ENCODE measurements around the gene PSTPIP2. TPM values are rescaled to one million over a fixed set of nuclear protein-coding genes. Genes with fewer than 3 reads are reported as not detected.
"Not testable (repeated sequence)": the region's sequence is repeated elsewhere in the genome, so short reads cannot be mapped to it uniquely, and the experiment has no call there.

Gene PSTPIP2
- total and polyA plus RNA-seq, 2 of the 8 experiments (the other 6 are each of a cell fraction or from before 2014, with no cell fraction given): 1.8 to 2.4 TPM

- no peak for TF ChIP-seq FOSL1 (IDR thresholded peaks at IDR 0.05; ENCODE audit: insufficient read depth, low read depth, low read length)
- no peak for TF ChIP-seq EGR1 (IDR thresholded peaks at IDR 0.05; ENCODE audit: borderline replicate concordance, low read depth, low read length)
Observed at GRCh38 chr18:45993438-45993837, 78.6 kb downstream of the PSTPIP2 start (continued).

- H3K4me2 ChIP-seq (ENCODE audit: insufficient read depth in 1 of 2, low read depth in 2 of 2, low read length in 2 of 2); H3K79me2 ChIP-seq (ENCODE audit: control insufficient read depth in 1 of 2, insufficient read depth in 2 of 2, low read length in 2 of 2); DNase-seq (ENCODE audit: low read depth in 1 of 2, low spot score in 2 of 2); H2BK5ac ChIP-seq (ENCODE audit: low read depth, low read length); H2BK15ac ChIP-seq (ENCODE audit: low read length); H4K5ac ChIP-seq (ENCODE audit: insufficient read length, low read depth, low read length); H3K23ac ChIP-seq (ENCODE audit: insufficient read length); H3K4me3 ChIP-seq (ENCODE audit: extremely low read depth in 1 of 4, insufficient read depth in 2 of 4, low read depth in 3 of 4, low read length in 4 of 4); H3K18ac ChIP-seq (ENCODE audit: extremely low read depth, low read length); H3K27ac ChIP-seq (ENCODE audit: low read depth, low read length); H2BK20ac ChIP-seq (ENCODE audit: low read length); H3K9ac ChIP-seq (replicated peaks in 1 of 4; ENCODE audit: extremely low read depth in 1 of 4, low read depth in 3 of 4, low read length in 3 of 4); H2BK120ac ChIP-seq (replicated peaks; ENCODE audit: low read depth, low read length); H4K8ac ChIP-seq (ENCODE audit: extremely low read depth, insufficient read depth, low read length); H3K79me1 ChIP-seq (ENCODE audit: low read depth, low read length); H4K91ac ChIP-seq (replicated peaks; ENCODE audit: insufficient read length, low read length); H3K4ac ChIP-seq (replicated peaks; ENCODE audit: insufficient read length, low read depth, low read length); H3K36me3 ChIP-seq (ENCODE audit: control insufficient read depth in 2 of 4, insufficient read depth in 4 of 4, low read length in 3 of 4); H3K9me3 ChIP-seq (ENCODE audit: insufficient read depth in 2 of 2, low read depth in 1 of 2, low read length in 1 of 2); H3K27me3 ChIP-seq (replicated peaks in 1 of 4; ENCODE audit: control insufficient read depth in 3 of 4, extremely low read depth in 1 of 4, insufficient read depth in 3 of 4, low read length in 3 of 4); H3K23me2 ChIP-seq (ENCODE audit: low read depth, low read length); H2BK12ac ChIP-seq (ENCODE audit: low read depth, low read length); H2AK5ac ChIP-seq (ENCODE audit: low read depth, low read length); H3K14ac ChIP-seq (ENCODE audit: insufficient read length); H3K4me1 ChIP-seq (replicated peaks in 1 of 4; ENCODE audit: control insufficient read depth in 3 of 4, insufficient read depth in 4 of 4, low read length in 3 of 4); H3K56ac ChIP-seq (replicated peaks; ENCODE audit: insufficient read length, low read depth, low read length); H4K20me1 ChIP-seq (replicated peaks in 1 of 2; ENCODE audit: control insufficient read depth in 1 of 2, insufficient read depth in 2 of 2, low read length in 2 of 2); POLR2A ChIA-PET (ENCODE audit: partially characterized antibody); H2AFZ ChIP-seq (ENCODE audit: low read length); FAIRE-seq: not testable (repeated sequence)
- CTCF ChIA-PET (ENCODE audit: partially characterized antibody): interaction anchor here (0.6 to 0.9 kb wide), 2 partner anchors 81 to 114 kb away, joined by 3 to 5 read pairs; no protein-coding TSS in a partner anchor
- 92% methylated on average over 6 of the region's 6 CpGs; no CpG with 5 or more reads in 1 of the 2 experiments for WGBS, 2 experiments (ENCODE audit: extremely low coverage in 1 of 2, insufficient coverage in 1 of 2, insufficient read length in 1 of 2, insufficient replicate concordance in 2 of 2, low coverage in 1 of 2, low lambda C conversion rate in 2 of 2, missing lambda C conversion rate in 1 of 2)
Observed at GRCh38 chr18:45992527-45992926, 79.5 kb downstream of the PSTPIP2 start.
